Breast epithelium (tissue), 3 donors: ENCODE measurements around the gene PLIN3.

ENCODE experiments used
- POLR2A ChIP-seq: fragments of 450-650 bp; IDR thresholded peaks from one replicate; pipeline ENCODE4 v1.6.1; 2016; ENCODE audit warnings: antibody characterized with exemption, mild to moderate bottlenecking, moderate library complexity
- POLR2AphosphoS5 ChIP-seq, 3 donors: sonication (generic); formaldehyde crosslinking; IDR thresholded peaks; one replicate each; pipeline ENCODE4 v1.6.1; 2017; ENCODE audit warnings: antibody characterized with exemption in 3 of 3
- TF ChIP-seq, protein P1 (sequence below), 3 donors: fragments of 450-650 bp; IDR thresholded peaks; one replicate each; pipeline ENCODE4 v1.5.1; 2016 to 2017; ENCODE audit warnings: antibody characterized with exemption in 3 of 3, mild to moderate bottlenecking in 3 of 3, moderate library complexity in 3 of 3

DNA sequence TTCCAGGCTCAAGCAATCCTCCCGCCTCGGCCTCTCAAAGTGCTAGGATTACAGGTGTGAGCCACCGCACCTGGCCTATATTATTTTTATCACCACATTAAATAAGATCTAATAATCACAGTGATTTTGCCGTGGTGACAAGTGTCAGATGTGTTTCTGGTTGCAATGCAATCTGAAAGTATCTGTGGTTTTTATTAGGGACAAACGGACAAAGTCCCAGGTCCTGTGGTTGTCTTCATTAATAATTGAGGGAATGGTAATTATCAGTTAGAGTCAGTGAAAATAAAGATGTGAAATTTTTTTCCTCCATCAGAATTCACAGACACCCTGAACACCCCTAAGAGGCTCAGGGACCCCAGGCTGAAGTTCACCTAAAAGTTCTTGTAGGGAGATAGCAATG, 34.7 kb downstream of the PLIN3 start:
- TF ChIP-seq POLR2A (no peak), POLR2AphosphoS5 (IDR thresholded peaks at IDR 0.05) (no peak)
- TF ChIP-seq, protein P1, sequence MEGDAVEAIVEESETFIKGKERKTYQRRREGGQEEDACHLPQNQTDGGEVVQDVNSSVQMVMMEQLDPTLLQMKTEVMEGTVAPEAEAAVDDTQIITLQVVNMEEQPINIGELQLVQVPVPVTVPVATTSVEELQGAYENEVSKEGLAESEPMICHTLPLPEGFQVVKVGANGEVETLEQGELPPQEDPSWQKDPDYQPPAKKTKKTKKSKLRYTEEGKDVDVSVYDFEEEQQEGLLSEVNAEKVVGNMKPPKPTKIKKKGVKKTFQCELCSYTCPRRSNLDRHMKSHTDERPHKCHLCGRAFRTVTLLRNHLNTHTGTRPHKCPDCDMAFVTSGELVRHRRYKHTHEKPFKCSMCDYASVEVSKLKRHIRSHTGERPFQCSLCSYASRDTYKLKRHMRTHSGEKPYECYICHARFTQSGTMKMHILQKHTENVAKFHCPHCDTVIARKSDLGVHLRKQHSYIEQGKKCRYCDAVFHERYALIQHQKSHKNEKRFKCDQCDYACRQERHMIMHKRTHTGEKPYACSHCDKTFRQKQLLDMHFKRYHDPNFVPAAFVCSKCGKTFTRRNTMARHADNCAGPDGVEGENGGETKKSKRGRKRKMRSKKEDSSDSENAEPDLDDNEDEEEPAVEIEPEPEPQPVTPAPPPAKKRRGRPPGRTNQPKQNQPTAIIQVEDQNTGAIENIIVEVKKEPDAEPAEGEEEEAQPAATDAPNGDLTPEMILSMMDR (IDR thresholded peaks at IDR 0.05): no peak
